ENCODE data around the gene ASTL.

Gene ASTL

DNA sequence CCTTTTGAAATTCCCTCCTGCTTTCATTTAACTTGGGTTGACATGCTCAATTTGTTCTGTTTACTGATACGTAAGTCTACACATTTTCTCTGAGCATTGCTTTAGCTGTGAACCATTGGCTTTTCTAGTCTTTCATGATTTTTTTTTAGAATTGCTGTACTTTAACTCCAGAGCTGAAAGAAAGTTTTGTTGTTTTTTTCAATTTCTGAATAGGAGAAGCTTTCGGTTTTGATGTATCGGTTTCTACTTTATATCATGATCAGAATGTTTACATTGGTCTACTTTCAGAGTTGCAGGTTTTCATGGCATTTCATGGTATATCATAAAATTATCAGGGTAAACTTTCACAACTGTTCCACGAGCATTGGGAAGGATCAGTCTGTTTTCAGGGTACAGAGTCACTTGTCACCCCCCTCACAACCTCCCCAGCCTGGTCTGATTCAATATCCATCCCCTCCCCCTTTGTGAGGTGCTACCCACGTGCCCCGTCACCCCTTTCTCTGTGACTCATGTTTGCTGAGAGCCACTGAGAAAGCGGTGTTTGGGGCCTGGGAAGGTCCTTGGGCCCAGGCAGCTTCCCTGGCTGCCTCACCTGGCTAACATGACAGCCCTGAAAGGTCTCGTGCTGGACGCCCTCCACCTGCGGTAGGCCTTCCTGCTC, 7.0 kb downstream of the ASTL start:
- DNase-seq (ENCODE audit: low read depth in 1 of 2, low spot score in 1 of 2), result no peak

DNA sequence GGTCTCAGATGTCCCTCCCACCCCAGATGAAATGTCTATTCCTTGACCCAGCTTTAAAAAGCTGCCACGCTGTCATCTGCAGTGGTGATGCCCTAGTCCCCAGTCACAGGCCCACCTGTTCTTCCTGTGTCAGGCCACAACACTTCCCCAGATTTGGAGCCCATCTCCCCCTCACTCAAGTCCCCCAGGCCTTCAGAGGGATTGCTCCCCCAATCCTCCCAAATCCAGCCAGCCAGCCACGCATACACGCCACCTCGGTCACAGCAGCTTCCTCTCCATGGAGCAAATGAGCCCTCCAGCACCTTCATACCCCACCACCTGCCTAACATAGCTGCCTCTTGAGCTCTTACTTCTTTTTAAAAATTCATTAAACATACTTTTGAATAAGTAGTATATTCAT, 7.8 kb downstream of the ASTL start:
- DNase-seq (ENCODE audit: low read depth in 1 of 2, low spot score in 1 of 2), result no peak

DNA sequence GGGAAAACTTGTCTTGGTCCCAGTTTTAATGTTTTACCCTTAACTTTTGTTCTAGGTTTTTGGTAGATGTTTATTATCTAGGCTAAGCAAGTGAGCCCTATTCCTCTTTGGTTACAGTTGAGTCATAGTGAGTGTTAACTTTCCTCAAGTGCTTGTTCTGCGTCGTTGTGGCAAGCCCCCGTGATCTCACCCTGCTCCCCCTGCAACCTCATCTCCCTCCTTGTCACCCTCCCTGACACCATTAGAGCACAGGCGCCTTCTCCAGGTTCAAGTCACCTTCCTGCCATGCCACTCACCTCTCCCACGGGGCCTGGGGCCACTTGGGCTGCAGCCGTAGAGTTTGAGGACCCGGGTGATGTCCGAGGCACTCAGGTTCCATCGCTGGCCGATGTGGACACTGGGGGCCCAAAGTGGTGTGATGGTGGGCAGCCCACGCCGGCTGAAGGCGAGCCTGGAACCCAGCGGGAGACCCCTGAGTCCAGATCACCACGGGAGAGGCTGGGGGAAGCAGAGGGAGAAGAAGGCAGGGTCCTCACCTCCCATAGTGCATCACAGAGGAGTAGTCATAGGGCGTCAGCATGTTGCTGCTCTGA, 8.7 kb downstream of the ASTL start:
- no peak for DNase-seq (ENCODE audit: low read depth in 1 of 2, low spot score in 1 of 2)

DNA sequence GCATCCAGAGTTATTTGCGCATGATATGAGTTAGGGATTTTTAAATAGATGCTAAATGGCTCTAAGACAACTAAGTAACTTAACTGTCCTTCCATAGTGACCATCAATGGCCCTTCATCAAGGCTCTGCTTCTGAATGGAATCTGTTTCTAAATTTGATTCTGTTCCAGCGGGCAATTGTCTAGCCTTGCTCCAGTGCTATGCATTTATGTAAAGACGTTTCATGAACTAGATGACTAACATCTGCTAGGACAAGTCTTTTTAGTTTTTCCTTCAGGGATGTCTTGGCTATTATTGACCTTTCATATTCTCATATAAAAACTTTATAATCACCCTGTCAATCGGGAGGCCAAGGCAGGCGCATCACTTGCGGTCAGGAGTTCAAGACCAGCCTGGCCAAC, 9.8 kb downstream of the ASTL start:
- DNase-seq (ENCODE audit: low read depth in 1 of 2, low spot score in 1 of 2), result no peak

DNA sequence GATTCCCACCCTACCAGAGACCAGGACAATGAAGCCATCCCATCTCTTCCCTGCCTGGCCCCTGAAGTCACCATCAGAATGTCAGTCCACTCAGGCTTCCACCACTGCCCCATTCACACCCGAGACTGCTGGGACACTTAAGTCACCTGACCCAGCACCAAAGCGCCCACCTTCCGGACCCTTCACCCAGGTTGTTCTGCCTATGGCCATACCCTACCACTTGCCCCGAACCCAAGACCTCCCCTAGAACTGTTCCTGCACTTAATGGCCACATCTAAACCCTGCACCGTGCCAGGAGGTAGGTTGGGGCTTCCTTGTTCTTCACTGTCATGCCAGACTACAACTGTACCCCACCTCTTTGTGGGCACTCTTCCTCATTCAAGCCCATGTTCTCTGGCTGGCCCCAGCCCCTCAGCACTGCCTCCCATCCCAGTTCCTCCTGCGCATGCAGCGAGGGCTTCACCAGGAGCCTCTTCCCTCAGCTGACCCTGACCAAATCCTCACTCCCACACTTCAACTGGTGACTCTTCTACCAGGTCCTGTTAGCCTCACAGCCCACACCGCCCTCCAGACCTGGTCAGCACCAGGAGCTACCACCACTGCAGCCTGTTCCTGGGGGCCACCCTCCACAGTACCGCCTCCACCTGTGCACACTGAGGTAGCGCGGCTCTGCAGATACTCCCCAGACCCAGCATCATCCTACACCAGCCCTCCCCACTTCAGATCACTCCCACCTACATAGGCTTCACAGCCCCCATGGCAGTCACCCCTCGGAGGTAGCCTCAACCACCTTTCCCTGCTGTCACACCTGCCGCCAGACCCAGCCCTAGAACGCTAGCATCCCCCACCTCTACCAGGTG, 13.7 kb downstream of the ASTL start:
- no peak for DNase-seq (ENCODE audit: low read depth in 1 of 2, low spot score in 1 of 2)

DNA sequence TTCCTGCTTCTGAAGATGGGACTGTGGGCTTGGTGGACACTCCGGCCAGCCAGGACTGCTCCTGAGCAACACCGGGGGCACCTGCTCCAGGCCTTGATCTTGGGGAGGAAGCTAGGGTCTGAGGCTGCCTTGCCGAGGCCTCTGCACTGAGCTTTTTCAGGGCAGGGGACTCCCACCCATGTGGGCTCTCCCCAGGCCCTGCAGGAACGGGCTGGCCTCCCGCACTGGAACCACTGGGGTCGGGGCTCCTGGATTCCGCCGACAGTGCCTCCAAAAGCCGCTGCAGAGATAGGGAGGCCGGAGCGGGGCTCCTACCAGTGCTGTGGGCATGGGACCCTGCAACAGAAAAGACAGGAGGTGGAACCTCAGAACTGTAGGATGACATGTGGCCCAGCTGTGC, 14.4 kb downstream of the ASTL start:
- no peak for DNase-seq (ENCODE audit: low read depth in 1 of 2, low spot score in 1 of 2)

DNA sequence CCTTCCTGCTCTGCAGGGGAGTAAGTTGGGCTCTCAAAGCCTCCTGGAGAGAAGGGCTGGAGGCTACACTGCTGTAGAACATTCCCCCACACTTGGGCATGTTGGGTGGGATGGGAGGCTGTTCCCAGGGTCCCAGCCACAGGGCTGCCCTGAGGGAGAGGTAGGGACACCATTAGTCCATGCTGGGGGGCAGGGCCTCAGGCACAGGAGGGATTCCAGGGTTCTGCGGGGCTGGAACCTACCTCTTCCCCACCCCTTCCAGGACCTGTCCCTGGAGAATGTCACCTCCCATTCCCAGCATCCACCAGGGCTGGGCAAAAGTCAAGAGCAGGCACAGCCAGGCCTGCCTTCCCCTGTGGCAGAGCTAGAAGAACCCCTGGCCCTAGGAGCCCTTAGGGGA, 15.0 kb downstream of the ASTL start:
- no peak for DNase-seq (ENCODE audit: low read depth in 1 of 2, low spot score in 1 of 2)

DNA sequence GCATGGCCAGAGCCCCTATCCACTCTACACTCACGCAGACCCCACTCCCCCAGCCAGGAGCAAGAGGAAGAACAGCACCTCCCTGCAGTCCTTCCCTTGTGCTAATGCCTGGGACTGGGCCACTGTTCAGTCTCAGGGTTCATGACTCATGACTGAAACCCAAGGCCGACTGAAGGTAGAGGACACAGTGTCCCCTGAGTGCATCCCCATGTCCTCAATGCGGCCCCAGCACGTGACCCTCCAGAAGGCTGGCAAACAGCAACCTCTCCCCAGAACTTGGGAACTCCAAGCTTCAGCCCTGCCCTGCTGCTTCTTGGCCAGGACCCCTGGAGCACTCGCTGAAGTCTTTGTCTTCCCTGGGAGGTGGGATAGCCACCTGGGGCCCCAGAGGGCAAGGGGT, 15.9 kb downstream of the ASTL start:
- no peak for DNase-seq (ENCODE audit: low read depth in 1 of 2, low spot score in 1 of 2)

DNA sequence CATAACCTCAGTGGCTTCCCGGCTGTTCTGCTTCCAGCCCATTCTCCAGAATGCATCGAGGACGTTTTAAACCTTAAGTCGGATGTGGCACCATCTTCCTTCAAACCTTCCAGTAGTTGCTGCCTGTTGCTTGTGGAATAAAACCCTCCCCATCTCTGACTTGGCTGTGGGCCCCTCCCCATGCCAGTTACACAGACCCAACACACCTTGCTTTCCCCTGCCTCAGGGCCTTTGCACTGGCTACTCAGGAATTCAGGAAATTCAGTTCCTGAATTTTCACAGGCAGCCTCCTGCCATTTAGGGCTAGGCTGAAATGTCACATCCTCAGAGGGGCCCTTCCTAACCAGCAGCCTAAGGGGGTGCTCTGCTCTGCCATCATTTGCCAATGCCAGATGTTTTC, 16.9 kb downstream of the ASTL start:
- DNase-seq (ENCODE audit: low read depth in 1 of 2, low spot score in 1 of 2), result no peak

DNA sequence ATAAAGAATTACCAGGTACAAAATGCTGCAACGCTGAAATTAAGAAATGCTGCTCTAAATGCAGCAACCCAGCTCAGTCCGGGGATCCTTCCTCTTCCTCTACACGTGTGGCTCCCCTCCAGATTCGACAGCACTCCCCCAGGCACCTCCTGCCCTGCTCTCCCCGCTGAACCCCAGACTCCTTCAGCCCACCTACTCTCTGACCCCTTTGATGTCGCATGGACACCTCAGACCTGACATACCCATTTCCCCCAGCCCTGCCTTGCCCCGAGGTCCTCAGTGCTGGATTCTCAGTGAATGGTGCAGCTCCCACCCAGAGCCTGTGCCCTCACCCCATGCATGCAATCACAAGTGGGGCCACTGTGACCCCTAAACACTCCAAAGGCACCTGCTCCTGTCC, 17.3 kb downstream of the ASTL start:
- DNase-seq (ENCODE audit: low read depth in 1 of 2, low spot score in 1 of 2), result no peak

DNA sequence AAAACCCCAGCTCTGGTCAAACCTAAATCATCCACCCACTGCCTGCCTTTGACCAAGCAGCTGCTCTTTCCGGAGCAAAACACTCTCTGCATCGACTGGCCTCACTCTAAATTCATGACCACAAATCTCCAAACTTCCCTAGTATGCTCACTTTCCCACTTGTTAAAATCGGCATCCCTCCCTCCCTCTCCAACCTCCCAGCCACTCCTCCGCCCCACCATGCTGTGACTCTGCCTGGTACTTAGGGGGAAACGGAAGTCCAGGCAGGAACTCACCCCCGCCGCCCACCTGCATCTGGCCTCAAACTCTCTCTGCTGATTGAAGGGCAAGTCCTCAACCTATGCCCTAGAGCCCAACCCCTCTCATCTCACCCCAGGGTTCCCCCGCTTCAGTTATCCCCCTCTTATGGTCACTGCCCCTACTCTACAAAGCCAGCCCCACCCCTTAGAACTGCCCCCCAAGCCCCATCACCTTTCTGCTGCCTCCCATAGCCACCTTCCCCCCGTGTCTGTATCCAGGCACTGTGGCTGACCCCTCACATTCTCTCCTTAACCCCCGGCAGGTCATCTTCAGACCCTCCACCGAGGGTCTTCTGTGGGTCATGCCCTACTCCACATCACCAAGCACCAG, 18.1 kb downstream of the ASTL start:
- DNase-seq (ENCODE audit: low read depth in 1 of 2, low spot score in 1 of 2), result no peak

DNA sequence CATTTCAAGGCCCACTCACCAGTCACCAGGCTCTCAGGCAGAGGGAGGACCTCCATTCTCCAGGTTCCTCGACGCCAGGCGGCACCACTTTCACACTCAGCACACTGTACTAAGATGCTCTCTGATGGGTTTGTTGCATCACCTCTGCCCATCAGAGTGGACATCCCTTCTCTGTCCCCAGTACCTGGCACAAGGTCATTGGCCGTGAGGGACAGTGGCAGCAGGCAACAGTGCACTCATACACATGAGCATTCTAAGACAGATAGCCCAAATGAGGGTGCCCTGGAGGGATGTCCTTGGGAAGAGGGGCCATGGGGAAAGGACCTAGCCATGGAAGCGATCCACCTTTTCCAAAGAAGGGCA, 18.9 kb downstream of the ASTL start:
- DNase-seq (ENCODE audit: low read depth in 1 of 2, low spot score in 1 of 2), result no peak

DNA sequence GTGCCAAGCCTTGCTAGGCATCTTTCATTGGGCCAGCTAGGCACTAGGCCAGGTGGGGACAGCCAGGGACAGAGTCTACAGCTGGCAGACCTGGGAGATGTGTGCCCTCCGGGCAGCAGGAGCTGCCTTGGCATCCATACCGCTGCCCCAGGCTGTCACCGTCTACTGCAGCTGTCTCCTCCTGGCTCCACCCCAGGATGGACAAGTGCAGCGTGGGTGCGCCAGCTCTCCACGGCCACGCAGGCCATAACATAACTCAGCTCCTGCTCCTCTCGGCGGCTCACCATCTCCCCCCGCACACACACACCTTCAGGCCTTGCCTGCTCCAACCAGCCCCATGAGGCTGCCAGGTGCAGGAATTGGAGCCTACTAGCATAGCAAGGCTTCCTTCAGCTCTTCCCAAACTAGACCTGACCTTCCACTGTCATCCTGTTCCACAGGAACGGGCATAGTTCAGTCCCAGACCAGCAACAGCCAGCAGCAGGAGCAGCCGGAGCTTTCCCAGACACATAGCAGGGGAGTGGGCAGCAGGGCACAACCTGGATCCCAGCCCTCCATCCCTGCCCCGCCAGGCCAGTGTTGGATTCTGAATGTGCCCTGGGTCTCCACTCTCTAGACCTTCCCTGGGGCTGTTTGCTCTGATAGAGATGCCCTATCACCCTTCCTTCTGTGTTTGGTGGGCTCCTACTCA, 19.5 kb downstream of the ASTL start:
- DNase-seq (ENCODE audit: low read depth in 1 of 2, low spot score in 1 of 2), result no peak

DNA sequence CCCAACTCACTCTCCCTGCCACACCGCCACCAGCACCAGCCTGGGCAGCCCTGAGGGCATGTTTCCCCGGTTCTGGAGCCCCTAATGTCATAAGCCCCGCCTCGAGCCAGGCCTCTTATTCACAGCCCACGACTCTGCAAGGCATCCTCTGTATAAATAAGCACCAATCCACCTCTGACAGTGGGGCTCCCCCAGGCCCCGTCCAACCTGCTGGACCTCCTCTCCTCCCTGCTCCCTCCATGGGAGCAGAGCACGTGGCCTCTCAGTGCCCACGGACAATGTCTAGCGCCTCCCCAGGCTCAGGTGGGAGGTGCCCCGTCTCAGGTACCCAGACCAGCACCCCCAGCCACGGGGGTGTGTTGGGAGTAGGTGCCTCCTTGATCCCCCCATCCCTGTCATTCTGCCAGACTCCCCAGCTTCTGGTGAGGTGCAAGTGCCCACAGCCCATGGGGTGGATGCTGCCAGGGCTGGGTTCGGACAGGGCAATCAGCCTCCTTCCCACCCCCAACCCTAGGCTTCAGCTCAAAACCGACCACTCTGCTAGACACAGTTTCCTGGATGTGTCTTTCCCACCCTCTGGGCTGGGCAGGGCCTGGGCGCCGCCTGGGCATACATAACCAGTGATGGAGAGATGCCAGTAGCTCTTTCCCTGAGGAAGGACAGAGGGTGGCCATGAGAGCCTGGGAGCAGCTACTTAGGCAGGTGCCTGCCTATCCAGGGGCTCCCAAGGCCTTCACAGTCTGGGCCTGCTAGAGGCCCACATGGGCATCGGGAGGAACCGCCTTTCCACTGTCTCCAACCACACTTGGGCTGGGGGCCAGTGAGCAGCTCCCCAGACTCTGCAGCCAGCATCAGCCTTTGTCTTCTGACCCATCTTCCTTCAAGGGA, 20.4 kb downstream of the ASTL start:
- DNase-seq (ENCODE audit: low read depth in 1 of 2, low spot score in 1 of 2), result no peak

DNA sequence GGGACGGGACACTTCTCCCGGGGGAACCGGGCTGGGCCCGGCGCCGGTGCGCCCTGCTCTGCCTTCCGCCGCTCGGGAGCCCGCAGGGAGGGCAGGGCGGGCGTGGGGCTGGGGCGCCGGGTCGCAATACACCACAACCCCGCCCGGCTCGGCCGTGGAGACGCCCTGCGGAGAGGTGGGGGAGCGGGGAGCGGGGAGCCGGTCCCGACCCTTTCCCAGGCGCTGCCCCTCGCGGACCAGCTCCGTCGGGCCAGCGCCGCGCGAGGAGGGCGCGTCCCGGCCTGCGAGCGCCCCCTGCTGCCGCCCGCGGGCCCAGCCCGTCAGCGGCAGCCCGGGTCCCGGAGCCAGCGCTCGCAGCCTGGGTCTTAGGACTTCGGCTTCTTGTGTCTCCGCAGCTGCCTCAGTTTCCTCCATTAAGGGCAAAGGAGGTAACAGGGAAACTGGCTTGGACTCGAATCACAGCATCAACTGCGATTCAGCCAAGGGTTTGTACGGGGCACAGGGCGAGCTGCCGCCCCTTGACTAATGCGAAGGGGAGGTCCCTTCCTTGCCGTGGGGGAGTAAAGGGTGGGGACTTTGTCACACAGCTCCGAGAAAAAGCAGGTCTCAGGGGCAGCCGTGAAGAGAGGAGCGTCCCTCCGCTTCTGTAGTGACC, 21.3 kb downstream of the ASTL start:
- peak; percentile 35 to 46 for DNase-seq (ENCODE audit: low read depth in 1 of 2, low spot score in 1 of 2)

DNA sequence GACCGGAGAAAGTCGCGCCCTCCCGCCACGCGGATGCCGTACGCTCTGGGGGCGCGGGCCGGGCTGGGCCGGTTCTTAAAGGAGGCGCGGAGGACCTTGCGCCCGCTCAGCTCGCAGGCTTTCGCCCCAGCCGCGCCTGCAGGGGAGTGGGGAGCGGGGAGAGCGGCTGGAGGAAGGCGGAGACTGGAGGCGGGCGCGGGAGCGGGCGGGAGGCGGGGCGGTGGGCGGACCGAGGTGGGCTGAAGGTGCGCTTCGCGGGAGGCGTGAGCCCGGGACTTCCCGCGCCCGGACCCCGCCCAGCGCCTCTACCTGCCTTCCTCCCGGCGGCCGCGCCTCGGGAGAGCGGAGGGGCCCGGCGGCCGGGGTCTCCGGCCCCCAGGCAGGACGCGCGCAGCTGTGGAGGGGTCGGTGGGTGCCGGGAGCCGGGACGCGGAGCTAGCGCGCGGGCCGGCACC, 21.9 kb downstream of the ASTL start, which contains the start of gene ADRA2B:
Gene ADRA2B, minus strand, starts transcription at position 148 of the 455 bp plus-strand sequence. CDS start 422 bp downstream, outside the sequence.
- peak; percentile 36 to 59 for DNase-seq (ENCODE audit: low read depth in 1 of 2, low spot score in 1 of 2)

DNA sequence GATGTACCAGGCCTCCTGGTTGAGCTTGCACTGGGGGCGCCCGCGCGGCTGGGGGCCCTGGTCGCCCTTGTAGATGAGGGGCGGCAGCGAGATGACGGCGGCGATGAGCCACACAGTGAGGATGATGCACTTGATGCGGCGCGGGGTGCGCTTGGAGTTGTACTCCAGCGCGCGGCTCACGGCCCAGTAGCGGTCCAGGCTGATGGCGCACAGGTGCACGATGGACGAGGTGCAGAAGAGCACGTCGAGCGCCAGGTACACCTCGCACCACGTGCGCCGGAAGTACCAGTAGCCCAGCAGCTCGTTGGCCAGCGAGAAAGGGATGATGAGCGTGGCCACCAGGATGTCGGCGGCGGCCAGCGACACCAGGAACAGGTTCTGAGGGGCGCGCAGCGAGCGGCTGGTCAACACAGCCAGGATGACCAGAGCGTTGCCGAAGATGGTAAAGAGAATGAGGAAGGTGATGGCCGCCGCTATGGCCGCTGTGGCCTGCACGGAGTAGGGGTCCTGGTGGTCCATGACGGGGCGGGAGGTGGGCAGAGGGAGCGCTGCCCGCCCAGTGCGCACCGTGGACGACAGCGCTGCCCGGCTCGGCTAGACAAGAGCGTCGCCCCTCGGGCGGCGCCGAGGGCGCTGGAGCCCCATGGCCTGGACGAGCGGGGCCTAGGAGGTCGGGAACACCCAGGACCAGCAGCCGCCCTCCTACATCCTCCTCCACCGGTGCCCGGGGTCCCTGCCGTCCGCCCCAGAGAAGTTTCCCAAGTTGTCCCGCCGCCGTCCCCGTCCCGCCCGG, 22.5 kb downstream of the ASTL start:
- no peak for DNase-seq (ENCODE audit: low read depth in 1 of 2, low spot score in 1 of 2)

DNA sequence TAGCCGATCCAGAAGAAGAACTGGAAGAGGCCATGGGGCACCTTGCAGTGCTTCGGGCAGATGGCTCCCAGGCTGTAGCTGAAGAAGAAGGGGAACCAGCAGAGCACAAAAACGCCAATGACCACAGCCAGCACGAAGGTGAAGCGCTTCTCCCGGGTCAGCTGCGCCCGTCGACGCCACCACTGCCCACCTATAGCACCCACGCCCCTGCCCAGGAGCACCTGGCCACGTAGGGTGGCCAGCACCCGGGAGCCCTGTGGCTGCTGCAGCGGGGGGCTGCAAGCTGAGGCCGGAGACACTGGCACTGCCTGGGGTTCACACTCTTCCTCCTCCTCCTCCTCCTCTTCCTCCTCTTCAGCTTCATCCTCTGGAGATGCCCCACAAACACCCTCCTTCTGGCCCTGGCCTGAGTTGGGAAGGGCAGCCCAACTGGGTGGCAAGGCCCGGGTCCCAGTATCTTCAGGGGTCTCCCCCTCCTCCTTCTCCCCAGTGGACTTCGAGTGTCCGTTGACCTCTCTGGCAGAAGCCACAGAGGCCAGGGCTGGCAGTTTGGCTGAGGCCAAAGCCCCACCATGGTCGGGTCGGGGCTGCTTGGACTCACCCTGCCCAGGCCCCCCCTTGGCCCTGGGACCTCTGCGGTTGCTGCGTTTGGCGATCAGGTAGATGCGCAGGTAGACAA, 23.3 kb downstream of the ASTL start:
- no peak for DNase-seq (ENCODE audit: low read depth in 1 of 2, low spot score in 1 of 2)

All from activated CD4-positive, alpha-beta T cell treated with anti-CD3 and anti-CD28 coated beads, Interleukin-2, amount 50 U/mL, for 24 hours (primary cell).